Fibroblast of lung (primary cell): Measurements from ENCODE around the gene PPAT. TPM values are rescaled to one million over a fixed set of nuclear protein-coding genes. Genes with fewer than 3 reads are reported as not detected.
A peak's percentile ranks its signal among the peaks of the same experiment; 100 is the strongest.

Experiments
- DNase-seq, 2 donors: peaks; one replicate each; pipeline versions ENCODE4 v3.0.0 to v3.0.0-alpha.2; 2010; ENCODE audit warnings: low read depth in 2 of 2
- H2AFZ ChIP-seq: 2 replicates; pipeline ENCODE4 v1.5.1; 2012; ENCODE audit warnings: low read length, control low read depth, inconsistent platforms
- H3K27ac ChIP-seq: 2 replicates; pipeline ENCODE4 v1.5.1; 2011; ENCODE audit warnings: low read length, control low read depth; ENCODE audit not compliant: insufficient read depth
- H3K27me3 ChIP-seq: 2 replicates; pipeline ENCODE4 v1.5.1; 2011; ENCODE audit warnings: mild to moderate bottlenecking, low read length; ENCODE audit not compliant: control insufficient read depth, insufficient read depth
- H3K36me3 ChIP-seq: 2 replicates; pipeline ENCODE4 v1.5.1; 2011; ENCODE audit warnings: low read length; ENCODE audit not compliant: control insufficient read depth, insufficient read depth
- H3K4me1 ChIP-seq: 2 replicates; pipeline ENCODE4 v1.5.1; 2011; ENCODE audit warnings: low read length; ENCODE audit not compliant: control insufficient read depth, insufficient read depth; ENCODE audit errors: extremely low read depth
- H3K4me2 ChIP-seq: 2 replicates; pipeline ENCODE4 v1.5.1; 2011; ENCODE audit warnings: low read length, control low read depth; ENCODE audit not compliant: insufficient read depth; ENCODE audit errors: extremely low read depth
- H3K4me3 ChIP-seq, 4 experiments: fragments of 200-600 bp in 1 of 4; sonication (generic) in 1 of 4; replicated peaks in 1 of 4; 2 replicates each; pipeline ENCODE4 v1.5.1; 2011 to 2016; ENCODE audit warnings: low read length in 4 of 4, low read depth in 3 of 4, mild to moderate bottlenecking in 3 of 4, control low read depth in 2 of 4, inconsistent platforms in 1 of 4, mixed read lengths in 1 of 4; ENCODE audit not compliant: insufficient read depth in 1 of 4; ENCODE audit errors: control extremely low read depth in 1 of 4
- H3K79me2 ChIP-seq: 2 replicates; pipeline ENCODE4 v1.5.1; 2012; ENCODE audit warnings: mild to moderate bottlenecking, low read length, inconsistent platforms; ENCODE audit not compliant: control insufficient read depth, insufficient read depth
- H3K9ac ChIP-seq: 2 replicates; pipeline ENCODE4 v1.5.1; 2011; ENCODE audit warnings: mild to moderate bottlenecking, low read length, control low read depth; ENCODE audit not compliant: insufficient read depth
- H3K9me3 ChIP-seq: 2 replicates; pipeline ENCODE4 v1.5.1; 2012; ENCODE audit warnings: low read depth, low read length; ENCODE audit not compliant: control insufficient read depth, insufficient read depth
- H4K20me1 ChIP-seq: 2 replicates; pipeline ENCODE4 v1.5.1; 2011; ENCODE audit warnings: low read length; ENCODE audit not compliant: control insufficient read depth, insufficient read depth; ENCODE audit errors: extremely low read depth
- CTCF ChIP-seq, 2 donors: IDR thresholded peaks in 1 of 2; conservative IDR thresholded peaks in 1 of 2; 1 replicate in 1 of 2; 2 replicates in 1 of 2; pipeline ENCODE4 v1.5.1; 2011 to 2012; ENCODE audit warnings: low read length in 2 of 2, control low read depth in 1 of 2, inconsistent platforms in 1 of 2, low read depth in 1 of 2, mild to moderate bottlenecking in 1 of 2
- EZH2 ChIP-seq: IDR thresholded peaks from 2 replicates; pipeline ENCODE4 v1.5.1; 2012; ENCODE audit warnings: low read length, control low read depth, mild to moderate bottlenecking; ENCODE audit errors: missing control alignments
- polyA minus RNA-seq: library from RNA; depleted of rRNA, polyadenylated mRNA; stranded (reverse); fragments of >200 nt; gene quantifications from 2 replicates; pipeline ENCODE4 v1.2.3, GENCODE V29; 2011; ENCODE audit warnings: low replicate concordance
- polyA plus RNA-seq, 2 donors: library from polyadenylated mRNA; depleted of rRNA in 1 of 2; stranded (reverse) in 1 of 2; unstranded in 1 of 2; fragments of >200 nt; gene quantifications; 2 replicates each; pipeline ENCODE4 v1.2.1, GENCODE V29; 2011 to 2012; ENCODE audit warnings: missing spikeins in 1 of 2
- total RNA-seq: library from RNA; depleted of rRNA; stranded (reverse); fragments of >200 nt; gene quantifications from 2 replicates; pipeline ENCODE4 v1.2.1, GENCODE V29; 2014

Gene PPAT
- 11.8 and 14.9 TPM in 2 replicates for total RNA-seq
- polyA plus RNA-seq = 8.6 and 10.8 TPM in 2 replicates
- 7.9 and 9.8 TPM in 2 replicates for polyA plus RNA-seq (2012)
- polyA minus RNA-seq = 0.27 and 2.8 TPM in 2 replicates

- H2AFZ ChIP-seq = peak within 1 kb of the TSS; percentile 76
- peak; percentile 97 to 98 for DNase-seq
- H3K9ac ChIP-seq = peak within 1 kb of the TSS; percentile 85
- peak within 1 kb of the TSS; percentile 92 for H3K27ac ChIP-seq
- H3K9me3 ChIP-seq = no peaks in the 10 kb centered on the region
- peak within 1 kb of the TSS; percentile 87 for H3K4me2 ChIP-seq
- H3K79me2 ChIP-seq = peaks cover 56% of the 10 kb centered on the region
- no peak for TF ChIP-seq EZH2
- peak; percentile 4 to 21 for TF ChIP-seq CTCF (conservative IDR thresholded peaks at IDR 0.05 in 1 of 2, IDR thresholded peaks at IDR 0.05 in 1 of 2; ENCODE audit: low read depth in 1 of 2, low read length in 2 of 2)
- no peaks in the 10 kb centered on the region for H3K27me3 ChIP-seq
- H3K4me3 ChIP-seq = peak within 1 kb of the TSS; percentile 68 to 96 (median 82)
- H4K20me1 ChIP-seq = no peaks in the 10 kb centered on the region
- H3K36me3 ChIP-seq = no peaks in the 10 kb centered on the region
- no peaks in the 10 kb centered on the region for H3K4me1 ChIP-seq
Measured at GRCh38 chr4:56435140-56435926, at the start of gene PPAT. Gene PPAT, minus strand, starts transcription at chr4:56435615. Its CDS starts 138 bp downstream, at chr4:56435477.

GRCh38 chr4:56480691-56481090 lies 45.3 kb upstream of the PPAT start:
- no peak overlapping the region for H2AFZ ChIP-seq
- H3K9ac ChIP-seq = no peak overlapping the region
- H3K79me2 ChIP-seq = no peaks in the 10 kb centered on the region
- H3K27me3 ChIP-seq = no peaks in the 10 kb centered on the region
- no peak overlapping the region for H3K4me2 ChIP-seq
- no peak overlapping the region for H3K4me3 ChIP-seq
- no peak for DNase-seq
- TF ChIP-seq CTCF (conservative IDR thresholded peaks at IDR 0.05 in 1 of 2, IDR thresholded peaks at IDR 0.05 in 1 of 2; ENCODE audit: low read depth in 1 of 2, low read length in 2 of 2) (no peak), EZH2 (no peak)
- no peak overlapping the region for H3K27ac ChIP-seq
- H3K36me3 ChIP-seq = peaks cover 4% of the 10 kb centered on the region
- H3K9me3 ChIP-seq = no peaks in the 10 kb centered on the region
- no peaks in the 10 kb centered on the region for H4K20me1 ChIP-seq
- no peaks in the 10 kb centered on the region for H3K4me1 ChIP-seq

- DNase-seq = no peak
- Histone ChIP-seq H3K27ac (no peak overlapping the region), H3K27me3 (no peaks in the 10 kb centered on the region), H4K20me1 (no peaks in the 10 kb centered on the region), H3K79me2 (no peaks in the 10 kb centered on the region), H3K4me3 (no peak overlapping the region), H3K9ac (no peak overlapping the region), H3K4me2 (no peak overlapping the region), H3K36me3 (peaks cover 4% of the 10 kb centered on the region), H2AFZ (no peak overlapping the region), H3K9me3 (no peaks in the 10 kb centered on the region), H3K4me1 (no peaks in the 10 kb centered on the region)
- no peak for TF ChIP-seq EZH2
Measured at GRCh38 chr4:56477192-56477702, 41.8 kb upstream of the PPAT start.
